Tibial nerve (tissue), 4 donors: ENCODE results near the gene NUB1. TPM values are rescaled to one million over a fixed set of nuclear protein-coding genes. Genes with fewer than 3 reads are reported as not detected.

ENCODE experiments used
- DNase-seq, 2 donors: peaks; one replicate each; pipeline ENCODE4 v3.0.0-alpha.2; 2019; ENCODE audit warnings: low spot score in 2 of 2
- H3K27ac ChIP-seq, 4 donors: fragments of 200-600 bp; sonication (generic) in 3 of 4; one replicate each; pipeline ENCODE4 v1.5.1; 2017 to 2019; ENCODE audit warnings: mild to moderate bottlenecking in 1 of 4
- H3K27me3 ChIP-seq, 2 donors: fragments of 200-600 bp; sonication (generic) in 1 of 2; one replicate each; pipeline versions ENCODE4 v1.5.1 to v1.6.0; 2017 to 2019
- H3K36me3 ChIP-seq, 3 donors: fragments of 200-600 bp; sonication (generic); one replicate each; pipeline ENCODE4 v1.5.1; 2018 to 2019
- H3K4me1 ChIP-seq, 4 donors: fragments of 200-600 bp; sonication (generic) in 3 of 4; one replicate each; pipeline ENCODE4 v1.5.1; 2017 to 2019
- H3K4me3 ChIP-seq, 4 donors: fragments of 200-600 bp; sonication (generic) in 3 of 4; one replicate each; pipeline ENCODE4 v1.5.1; 2017 to 2019; ENCODE audit warnings: mild to moderate bottlenecking in 1 of 4, moderate library complexity in 1 of 4
- H3K9me3 ChIP-seq, 4 donors: fragments of 200-600 bp; sonication (generic) in 3 of 4; one replicate each; pipeline ENCODE4 v1.5.1; 2017 to 2019
- CTCF ChIP-seq, 5 experiments: fragments of 200-600 bp in 3 of 5; fragments of 450-650 bp in 2 of 5; sonication (generic) in 3 of 5; IDR thresholded peaks; one replicate each; pipeline ENCODE4 v1.5.1; 2016 to 2019; ENCODE audit warnings: antibody characterized with exemption in 5 of 5, mild to moderate bottlenecking in 3 of 5, moderate library complexity in 2 of 5
- EP300 ChIP-seq, 2 donors: sonication (generic); formaldehyde crosslinking; IDR thresholded peaks; one replicate each; pipeline ENCODE4 v1.6.1; 2017; ENCODE audit warnings: antibody characterized with exemption in 2 of 2, mild to moderate bottlenecking in 1 of 2
- POLR2A ChIP-seq, 2 donors: fragments of 450-650 bp; IDR thresholded peaks; one replicate each; pipeline ENCODE4 v1.6.1; 2017; ENCODE audit warnings: antibody characterized with exemption in 2 of 2, mild to moderate bottlenecking in 2 of 2, moderate library complexity in 2 of 2
- WGBS, 2 donors: methylation state at CpG; one replicate each; pipeline ENCODE4 v1.1.5; 2018; 5-methylcytosine and 5-hydroxymethylcytosine counted together
- total RNA-seq, 4 donors: library from RNA; depleted of rRNA; stranded (reverse); fragments of >200 nt; gene quantifications; one replicate each; pipeline ENCODE4 v1.1.0, GENCODE V29; 2016

NUB1 gene
- total RNA-seq, 4 donors from 2014 or later: 40.8 to 66.3 (median 60.1) TPM

- H3K4me3 ChIP-seq: no peak overlapping the region
- peaks cover 0 to 14% (median 0%) of the 10 kb centered on the region in 4 donors for H3K4me1 ChIP-seq
- TF ChIP-seq POLR2A (IDR thresholded peaks at IDR 0.05) (no peak), CTCF (IDR thresholded peaks at IDR 0.05) (no peak), EP300 (IDR thresholded peaks at IDR 0.05) (no peak)
- DNase-seq: no peak
- 81% methylated on average over 25 of the region's 25 CpGs for WGBS, 2 donors
- H3K9me3 ChIP-seq: no peaks in the 10 kb centered on the region
- no peak overlapping the region for H3K27ac ChIP-seq
- peaks cover 0 to 46% (median 0%) of the 10 kb centered on the region in 3 donors for H3K36me3 ChIP-seq
- H3K27me3 ChIP-seq: no peaks in the 10 kb centered on the region
Observed at GRCh38 chr7:151390598-151391357, 49.2 kb downstream of the NUB1 start.

GRCh38 chr7:151391358-151391730 lies 49.7 kb downstream of the NUB1 start:
- Histone ChIP-seq H3K36me3 (peaks cover 0 to 45% (median 0%) of the 10 kb centered on the region in 3 donors), H3K27ac (no peak overlapping the region), H3K4me3 (no peak overlapping the region), H3K9me3 (no peaks in the 10 kb centered on the region), H3K4me1 (peaks cover 0 to 12% (median 0%) of the 10 kb centered on the region in 4 donors), H3K27me3 (no peaks in the 10 kb centered on the region)
- no peak for DNase-seq
- WGBS, 2 donors: 91 to 93% methylated on average over 9 of the region's 9 CpGs
- TF ChIP-seq CTCF (IDR thresholded peaks at IDR 0.05): no peak
- TF ChIP-seq POLR2A (IDR thresholded peaks at IDR 0.05): no peak
- no peak for TF ChIP-seq EP300 (IDR thresholded peaks at IDR 0.05)

GRCh38 chr7:151392002-151392401 lies 50.4 kb downstream of the NUB1 start:
- no peak for DNase-seq
- peaks cover 0 to 6% (median 0%) of the 10 kb centered on the region in 4 donors for H3K4me1 ChIP-seq
- H3K27me3 ChIP-seq: no peaks in the 10 kb centered on the region
- peaks cover 0 to 45% (median 0%) of the 10 kb centered on the region in 3 donors for H3K36me3 ChIP-seq
- 90 to 94% methylated on average over 8 of the region's 8 CpGs for WGBS, 2 donors
- no peaks in the 10 kb centered on the region for H3K9me3 ChIP-seq
- TF ChIP-seq POLR2A (IDR thresholded peaks at IDR 0.05) (no peak), EP300 (IDR thresholded peaks at IDR 0.05) (no peak), CTCF (IDR thresholded peaks at IDR 0.05) (no peak)
- H3K4me3 ChIP-seq: no peak overlapping the region
- no peak overlapping the region for H3K27ac ChIP-seq

GRCh38 chr7:151392426-151392825 lies 50.8 kb downstream of the NUB1 start:
- peaks cover 0 to 1% (median 0%) of the 10 kb centered on the region in 4 donors for H3K4me1 ChIP-seq
- WGBS, 2 donors: 85% methylated on average over 12 to 13 of the region's 13 CpGs
- H3K36me3 ChIP-seq: peaks cover 0 to 45% (median 0%) of the 10 kb centered on the region in 3 donors
- H3K27ac ChIP-seq: no peak overlapping the region
- H3K27me3 ChIP-seq: no peaks in the 10 kb centered on the region
- no peak for DNase-seq
- TF ChIP-seq EP300 (IDR thresholded peaks at IDR 0.05) (no peak), CTCF (IDR thresholded peaks at IDR 0.05) (no peak), POLR2A (IDR thresholded peaks at IDR 0.05) (no peak)
- no peak overlapping the region for H3K4me3 ChIP-seq
- H3K9me3 ChIP-seq: no peaks in the 10 kb centered on the region
